Chondrocyte (in vitro differentiated cells): ENCODE results near the gene LAMTOR2. TPM values are rescaled to one million over a fixed set of nuclear protein-coding genes. Genes with fewer than 3 reads are reported as not detected.

Experiments
- DNase-seq: peaks from one replicate; pipeline ENCODE4 v3.0.0; 2021; ENCODE audit warnings: mixed read lengths, low spot score
- H3K27ac Mint-ChIP-seq: one replicate; pipeline ENCODE4 v1.8.0; 2021; ENCODE audit warnings: mild to moderate bottlenecking, moderate library complexity, mixed read lengths; ENCODE audit not compliant: unreplicated experiment
- H3K27me3 Mint-ChIP-seq: 2 replicates; pipeline ENCODE4 v1.8.0; 2021; ENCODE audit warnings: low read depth, mixed read lengths
- H3K36me3 Mint-ChIP-seq: 2 replicates; pipeline ENCODE4 v1.8.0; 2021; ENCODE audit warnings: low read depth, mixed read lengths
- H3K4me1 Mint-ChIP-seq: 2 replicates; pipeline ENCODE4 v1.8.0; 2021; ENCODE audit warnings: low read depth, mild to moderate bottlenecking, mixed read lengths
- H3K4me3 Mint-ChIP-seq: one replicate; pipeline ENCODE4 v1.8.0; 2021; ENCODE audit warnings: mild to moderate bottlenecking, moderate library complexity, mixed read lengths; ENCODE audit not compliant: unreplicated experiment
- H3K9me3 Mint-ChIP-seq: 2 replicates; pipeline ENCODE4 v1.8.0; 2021; ENCODE audit warnings: low read depth, mixed read lengths
- total RNA-seq: library from RNA; stranded (reverse); gene quantifications from 3 replicates; pipeline ENCODE4 v1.2.1, GENCODE V29; 2021
- TF ChIP-seq, protein P1 (sequence below): fragments of 200-600 bp; sonication (generic); IDR thresholded peaks from 2 replicates; pipeline ENCODE4 v1.5.0; 2021; ENCODE audit warnings: antibody characterized with exemption, mild to moderate bottlenecking, moderate library complexity

Gene LAMTOR2
- total RNA-seq, 1 donor from 2014 or later: 55.0 TPM

DNA sequence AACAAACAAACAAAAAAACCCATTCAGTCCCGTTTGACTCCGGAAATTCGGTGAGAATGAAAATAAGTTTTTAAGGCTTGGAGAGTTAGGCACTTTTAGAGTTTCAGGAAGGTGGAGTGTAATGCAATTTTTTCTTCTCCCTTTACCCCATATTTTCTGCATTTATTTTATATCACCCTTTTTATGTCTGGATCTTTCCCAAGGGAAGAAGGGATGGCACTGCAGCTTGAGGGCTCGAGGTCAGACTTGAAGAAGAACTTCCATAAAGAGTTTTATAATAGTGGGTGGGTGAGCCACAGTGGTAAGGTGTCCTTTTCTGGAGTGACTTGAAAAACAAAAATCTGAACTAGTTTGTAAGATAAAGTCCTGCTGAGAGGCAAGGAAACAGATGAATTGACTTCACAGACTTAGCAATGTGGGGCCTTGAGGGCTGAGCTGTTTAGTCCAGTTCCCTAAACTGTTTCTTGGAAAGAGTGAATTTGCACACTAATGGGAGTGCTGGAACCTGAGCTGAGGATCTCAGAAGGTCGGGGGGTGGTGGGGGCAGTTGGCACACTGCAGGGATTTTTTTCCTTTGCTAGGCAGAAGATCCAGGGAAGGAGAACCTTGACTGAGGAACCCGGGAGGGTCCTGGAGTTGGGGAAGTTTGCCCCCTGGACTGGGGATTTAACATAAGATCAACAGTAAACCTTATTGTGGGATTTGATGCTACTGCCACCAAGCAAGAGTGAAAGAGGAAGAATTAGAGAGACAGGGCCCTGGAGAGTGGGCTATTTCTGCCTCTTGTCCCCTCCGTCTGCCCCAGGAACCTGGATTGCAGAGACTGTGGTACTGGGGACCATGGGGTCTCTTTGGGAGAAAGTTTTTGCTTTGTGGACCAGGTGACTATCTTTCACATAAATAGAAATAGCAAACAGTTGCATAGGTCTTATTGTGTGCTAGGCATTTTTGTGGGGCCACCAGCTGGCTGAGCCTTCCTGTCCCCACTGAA lies 29.5 kb downstream of the LAMTOR2 start:
- Mint-ChIP-seq H3K36me3 (no peaks in the 10 kb centered on the region), H3K27me3 (no peaks in the 10 kb centered on the region), H3K4me1 (peaks cover 62% of the 10 kb centered on the region), H3K4me3 (peak overlapping the region; percentile 95), H3K27ac (peak overlapping the region; percentile 81), H3K9me3 (no peaks in the 10 kb centered on the region)
- DNase-seq: no peak
- TF ChIP-seq, protein P1, sequence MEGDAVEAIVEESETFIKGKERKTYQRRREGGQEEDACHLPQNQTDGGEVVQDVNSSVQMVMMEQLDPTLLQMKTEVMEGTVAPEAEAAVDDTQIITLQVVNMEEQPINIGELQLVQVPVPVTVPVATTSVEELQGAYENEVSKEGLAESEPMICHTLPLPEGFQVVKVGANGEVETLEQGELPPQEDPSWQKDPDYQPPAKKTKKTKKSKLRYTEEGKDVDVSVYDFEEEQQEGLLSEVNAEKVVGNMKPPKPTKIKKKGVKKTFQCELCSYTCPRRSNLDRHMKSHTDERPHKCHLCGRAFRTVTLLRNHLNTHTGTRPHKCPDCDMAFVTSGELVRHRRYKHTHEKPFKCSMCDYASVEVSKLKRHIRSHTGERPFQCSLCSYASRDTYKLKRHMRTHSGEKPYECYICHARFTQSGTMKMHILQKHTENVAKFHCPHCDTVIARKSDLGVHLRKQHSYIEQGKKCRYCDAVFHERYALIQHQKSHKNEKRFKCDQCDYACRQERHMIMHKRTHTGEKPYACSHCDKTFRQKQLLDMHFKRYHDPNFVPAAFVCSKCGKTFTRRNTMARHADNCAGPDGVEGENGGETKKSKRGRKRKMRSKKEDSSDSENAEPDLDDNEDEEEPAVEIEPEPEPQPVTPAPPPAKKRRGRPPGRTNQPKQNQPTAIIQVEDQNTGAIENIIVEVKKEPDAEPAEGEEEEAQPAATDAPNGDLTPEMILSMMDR: no peak

DNA sequence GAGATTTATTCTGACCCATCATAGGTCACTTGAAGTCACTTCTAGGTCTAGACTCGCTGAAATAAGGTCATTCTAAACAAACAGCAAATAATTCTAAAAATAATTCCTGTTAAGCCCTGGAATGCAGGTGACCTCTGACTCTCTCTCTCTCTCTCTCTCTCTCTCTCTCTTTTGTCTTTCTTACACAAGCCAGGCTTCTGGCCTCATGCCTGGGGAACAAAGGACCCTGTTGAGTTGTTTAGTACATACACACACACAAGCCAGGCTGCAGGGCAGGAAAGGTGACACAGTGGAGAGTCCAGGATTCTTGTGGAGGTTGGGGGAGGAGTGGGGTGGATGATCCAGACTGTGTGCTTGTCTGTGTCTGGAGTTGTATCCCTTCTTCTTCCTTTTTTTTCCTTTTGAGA lies 31.7 kb downstream of the LAMTOR2 start:
- H3K4me1 Mint-ChIP-seq: peaks cover 45% of the 10 kb centered on the region
- H3K27me3 Mint-ChIP-seq: no peaks in the 10 kb centered on the region
- no peaks in the 10 kb centered on the region for H3K9me3 Mint-ChIP-seq
- TF ChIP-seq, protein P1: no peak
- no peak overlapping the region for H3K4me3 Mint-ChIP-seq
- H3K36me3 Mint-ChIP-seq: no peaks in the 10 kb centered on the region
- no peak for DNase-seq
- H3K27ac Mint-ChIP-seq: peak overlapping the region; percentile 74

DNA sequence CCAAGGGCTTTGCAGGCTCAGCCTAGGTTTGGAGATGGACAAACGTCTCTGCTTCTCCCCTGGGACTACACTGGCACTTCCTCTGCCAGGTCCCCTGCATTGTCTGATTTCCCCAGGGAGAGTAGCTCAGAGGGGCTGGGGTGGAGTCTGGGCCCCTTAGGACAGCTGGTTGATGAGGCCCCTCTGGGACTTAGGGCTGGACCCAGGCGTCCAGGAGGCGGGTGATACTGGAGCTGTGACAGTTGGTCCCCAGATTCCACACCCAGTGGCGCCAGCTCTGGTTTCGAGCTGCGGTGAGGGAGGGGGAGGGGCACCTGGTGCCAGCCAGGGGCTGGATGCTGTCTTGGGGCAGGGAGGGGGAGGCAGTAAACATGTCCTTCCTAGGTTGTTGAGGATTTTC lies 35.1 kb downstream of the LAMTOR2 start:
- Mint-ChIP-seq H3K27ac (no peak overlapping the region), H3K36me3 (peaks cover 7% of the 10 kb centered on the region), H3K4me3 (no peak overlapping the region), H3K4me1 (peaks cover 28% of the 10 kb centered on the region), H3K27me3 (no peaks in the 10 kb centered on the region), H3K9me3 (no peaks in the 10 kb centered on the region)
- TF ChIP-seq, protein P1: no peak
- DNase-seq: no peak

DNA sequence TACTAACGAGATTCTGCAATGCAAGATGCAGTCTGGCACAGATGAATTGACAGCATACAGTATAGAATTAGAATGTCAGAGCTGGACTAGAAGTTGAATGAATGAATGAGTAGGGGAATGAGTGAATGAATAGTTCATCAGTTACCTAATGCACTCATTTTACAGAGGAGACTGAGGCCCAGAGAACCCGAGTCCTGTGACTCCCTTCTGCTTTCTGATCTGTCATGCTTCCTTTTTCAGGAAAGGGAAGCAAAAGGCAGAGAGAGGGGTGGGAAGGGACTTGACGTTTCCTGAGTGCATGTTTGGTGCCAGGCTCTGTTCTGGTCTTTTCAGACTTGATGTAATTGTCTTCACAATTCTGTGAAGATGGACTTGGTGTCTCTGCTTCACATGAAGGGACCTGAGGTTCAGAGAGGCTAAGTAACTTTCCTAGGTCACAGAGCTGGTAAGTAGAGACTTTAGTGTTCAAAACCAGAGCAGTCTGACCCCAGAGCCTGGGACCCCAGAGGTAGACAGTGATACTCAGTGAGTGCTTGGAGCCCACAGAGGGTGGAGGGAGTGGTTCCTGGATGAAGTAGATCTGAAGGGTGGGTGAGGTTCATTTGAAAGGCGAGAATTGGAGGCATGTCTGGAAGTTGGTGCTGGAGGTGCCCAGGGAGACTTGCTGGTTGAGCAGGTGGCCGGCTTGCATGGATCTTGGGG lies 35.7 kb downstream of the LAMTOR2 start:
- H3K4me1 Mint-ChIP-seq: peaks cover 22% of the 10 kb centered on the region
- peak overlapping the region; percentile 63 for H3K27ac Mint-ChIP-seq
- H3K4me3 Mint-ChIP-seq: no peak overlapping the region
- TF ChIP-seq, protein P1: no peak
- H3K36me3 Mint-ChIP-seq: peaks cover 7% of the 10 kb centered on the region
- no peaks in the 10 kb centered on the region for H3K27me3 Mint-ChIP-seq
- DNase-seq: no peak
- no peaks in the 10 kb centered on the region for H3K9me3 Mint-ChIP-seq

DNA sequence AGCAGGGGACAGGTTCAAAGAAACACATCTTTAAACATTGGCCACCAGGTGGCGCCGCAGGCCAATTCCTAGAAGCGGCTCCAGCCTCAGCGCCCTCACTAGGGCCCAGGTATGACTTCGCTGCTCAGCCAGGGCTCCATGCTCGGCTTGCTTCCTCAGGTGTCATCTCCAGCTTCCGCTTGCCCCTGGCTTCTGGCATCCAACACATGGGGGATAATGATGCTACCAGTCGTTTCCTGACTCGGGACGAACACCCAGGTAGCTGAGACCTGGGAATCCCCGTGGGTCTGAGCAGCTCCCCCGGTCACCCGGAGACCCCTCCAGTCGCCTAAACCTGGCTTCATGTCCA lies 36.2 kb downstream of the LAMTOR2 start:
- DNase-seq: no peak
- Mint-ChIP-seq H3K4me1 (peaks cover 24% of the 10 kb centered on the region), H3K9me3 (no peaks in the 10 kb centered on the region), H3K27me3 (no peaks in the 10 kb centered on the region), H3K36me3 (peaks cover 7% of the 10 kb centered on the region), H3K4me3 (no peak overlapping the region), H3K27ac (peak overlapping the region; percentile 63)
- TF ChIP-seq, protein P1: peak; percentile 94
